HG02938 (cell line): ENCODE results near the gene TSEN34.
"Not testable (repeated sequence)": the region's sequence is repeated elsewhere in the genome, so short reads cannot be mapped to it uniquely, and the experiment has no call there.

Source experiments
- ATAC-seq: cut with Tn5 transposase; IDR thresholded peaks from one replicate; pipeline ENCODE4 v1.9.1; 2021; ENCODE audit warnings: mild to moderate bottlenecking, moderate library complexity; ENCODE audit not compliant: unreplicated experiment

Gene TSEN34

DNA sequence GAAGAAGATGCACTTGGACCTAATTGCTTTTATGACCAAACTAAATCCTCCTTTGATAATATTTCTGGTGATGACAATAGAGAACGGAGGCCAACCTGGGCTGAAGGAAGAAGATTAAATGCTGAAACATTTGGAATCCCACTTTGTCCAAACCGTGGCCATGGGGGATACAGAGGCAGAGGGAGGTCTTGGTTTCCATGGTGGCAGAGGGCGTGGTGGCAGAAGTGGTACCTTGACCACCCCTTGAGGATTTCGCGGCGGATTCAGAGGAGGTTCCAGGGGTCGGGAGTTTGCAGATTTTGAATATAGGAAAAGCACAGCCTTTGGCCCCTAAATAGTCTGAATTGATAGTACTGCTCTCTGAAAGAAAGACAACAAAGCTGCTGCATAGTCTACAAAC lies 38.9 kb downstream of the TSEN34 start:
- ATAC-seq: no peak

DNA sequence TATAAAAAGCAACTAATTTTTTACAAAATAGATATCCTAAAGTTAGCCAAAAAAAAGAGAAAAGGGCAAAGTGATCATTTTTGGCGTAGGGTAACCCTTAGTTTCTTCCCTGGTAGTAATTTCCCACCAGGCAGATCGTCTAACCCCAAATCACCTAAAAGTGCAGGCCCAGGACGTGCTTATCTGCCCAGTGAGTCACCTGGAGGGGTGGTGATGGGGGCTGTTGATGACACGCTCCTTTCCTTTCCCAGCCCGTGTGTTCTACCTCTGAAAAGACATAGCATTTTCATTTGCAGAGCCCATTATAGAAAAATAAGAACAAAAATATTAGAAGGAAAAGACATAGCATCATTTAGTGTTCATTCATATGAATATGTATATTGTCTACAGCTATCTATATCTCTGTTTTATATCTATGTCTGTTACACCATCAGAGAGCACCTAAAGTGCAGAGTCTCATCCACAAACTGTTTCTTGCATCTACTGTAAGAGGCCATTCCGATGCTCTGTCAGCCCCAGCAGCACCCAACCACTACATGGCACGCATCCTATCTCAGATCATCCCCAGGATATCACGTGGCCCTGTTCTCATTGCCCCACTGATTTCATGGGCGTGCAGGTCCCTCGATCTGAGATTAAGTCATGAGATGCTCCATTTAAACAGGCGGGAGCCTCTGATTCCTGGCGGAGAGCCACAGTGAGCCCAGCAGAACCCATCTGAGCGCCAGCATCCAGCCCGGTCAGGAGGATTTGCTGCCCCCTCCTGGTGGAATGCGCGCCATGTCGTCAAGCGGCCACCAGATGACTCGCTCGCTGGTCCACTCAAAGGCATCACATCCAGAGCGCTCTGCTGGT lies 40.2 kb downstream of the TSEN34 start:
- ATAC-seq: peak; percentile 83

DNA sequence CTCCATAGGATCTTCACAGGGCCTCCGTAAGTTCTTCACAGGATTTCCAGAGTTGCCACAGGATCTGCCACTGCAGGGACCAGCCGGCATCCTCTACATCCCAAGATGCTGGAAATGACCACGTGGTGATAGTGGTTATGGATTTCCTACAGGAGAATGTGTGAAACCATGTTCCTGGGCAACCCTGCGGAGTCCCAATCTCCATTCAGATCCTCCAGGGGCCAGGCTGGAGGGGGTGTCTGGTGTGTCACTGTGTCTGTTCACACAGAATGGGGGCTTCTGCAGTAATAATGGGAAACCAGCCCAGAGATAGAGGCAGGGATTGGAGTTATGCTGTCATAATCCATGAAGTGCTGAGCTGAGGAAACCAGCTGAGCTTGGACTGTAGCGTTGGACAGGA lies 42.8 kb downstream of the TSEN34 start:
- ATAC-seq: no peak

DNA sequence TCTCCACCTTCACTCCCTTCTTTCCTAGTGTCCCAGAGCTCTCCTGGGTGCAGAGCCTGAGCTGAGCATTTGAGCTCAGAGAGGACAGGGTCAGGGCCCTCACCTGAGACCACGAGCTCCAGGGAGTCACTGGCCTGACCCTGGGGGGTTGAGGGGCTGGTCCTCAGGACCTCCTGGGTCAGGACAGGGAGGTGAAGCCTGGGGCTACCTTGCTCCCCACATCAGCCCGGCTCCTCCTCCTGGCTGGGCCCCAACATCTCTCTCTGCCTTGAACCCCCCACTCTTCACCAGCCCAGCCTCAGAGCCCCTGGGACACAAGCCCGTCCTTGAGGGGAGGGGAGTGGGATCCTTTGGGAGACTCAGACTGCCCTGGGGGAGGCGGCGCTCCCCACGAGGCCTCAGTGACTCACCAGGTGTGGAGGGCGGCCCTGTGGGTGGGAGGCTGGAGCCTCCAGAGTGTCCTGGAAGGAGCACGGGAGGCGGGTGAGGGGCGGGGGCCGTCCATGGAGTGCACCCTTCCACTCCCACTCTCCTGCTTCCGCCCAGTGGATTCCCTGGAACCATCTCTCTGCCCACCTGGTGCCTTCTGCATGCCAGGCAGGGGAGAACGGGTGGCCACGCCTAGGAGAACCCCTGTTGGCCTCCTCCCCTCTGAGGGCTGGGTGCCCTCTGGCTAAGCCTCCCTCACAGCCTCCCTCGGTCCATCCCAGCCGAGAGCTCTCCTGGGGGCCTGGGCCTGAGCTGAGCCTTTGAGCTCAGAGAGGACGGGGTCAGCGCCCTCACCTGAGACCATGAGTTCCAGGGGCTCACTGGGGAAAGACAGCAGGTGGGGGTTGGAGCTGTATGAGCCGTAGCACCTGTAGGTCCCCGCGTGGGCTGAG lies 48.6 kb downstream of the TSEN34 start:
- not testable (repeated sequence) for ATAC-seq

DNA sequence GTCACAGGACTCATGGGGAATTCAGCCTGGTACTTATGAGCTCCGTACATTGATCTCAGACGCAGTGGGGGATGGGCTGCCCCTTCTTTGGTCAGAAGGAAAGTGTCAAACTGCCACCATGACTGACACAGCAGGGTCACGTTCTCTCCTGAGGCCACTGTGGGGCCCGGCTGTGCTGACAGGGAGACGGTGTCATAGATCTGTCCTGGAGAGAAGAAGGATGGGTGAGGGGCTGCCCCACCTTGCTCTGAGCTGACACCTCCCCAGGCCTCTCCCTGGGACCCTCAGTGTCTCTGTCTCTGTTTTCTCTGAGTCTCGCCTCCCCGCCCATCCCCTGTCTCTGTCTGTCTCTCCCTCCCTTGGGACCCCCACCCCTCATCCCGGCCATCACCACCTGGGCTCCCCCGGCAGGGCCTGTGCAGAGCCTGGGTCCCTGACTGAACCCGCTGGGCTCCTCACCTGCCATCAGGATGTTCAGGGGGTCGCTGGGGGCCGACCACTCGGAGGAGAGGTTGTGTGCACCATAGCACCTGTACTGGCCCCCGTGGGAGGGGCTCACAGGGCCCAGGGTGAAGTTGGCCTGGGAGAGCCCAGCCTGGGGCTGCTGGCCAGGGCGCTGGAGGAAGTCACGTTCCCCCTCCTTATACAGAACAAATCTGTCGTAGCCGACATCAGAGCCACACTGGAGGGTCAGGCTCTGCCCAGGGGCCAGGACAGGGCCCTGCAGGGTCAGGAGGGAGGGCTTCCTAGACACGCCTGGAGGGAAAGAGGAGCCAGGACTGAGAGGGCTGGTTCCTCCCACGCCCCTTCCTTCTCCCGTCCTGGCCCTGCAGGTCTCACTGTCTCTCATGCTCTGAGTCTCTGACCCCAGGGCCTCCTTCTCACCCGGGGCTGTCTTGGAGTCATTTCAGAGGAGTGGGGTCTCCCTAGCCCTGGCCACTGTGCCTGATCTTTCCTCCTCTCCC lies 49.5 kb downstream of the TSEN34 start:
- not testable (repeated sequence) for ATAC-seq

DNA sequence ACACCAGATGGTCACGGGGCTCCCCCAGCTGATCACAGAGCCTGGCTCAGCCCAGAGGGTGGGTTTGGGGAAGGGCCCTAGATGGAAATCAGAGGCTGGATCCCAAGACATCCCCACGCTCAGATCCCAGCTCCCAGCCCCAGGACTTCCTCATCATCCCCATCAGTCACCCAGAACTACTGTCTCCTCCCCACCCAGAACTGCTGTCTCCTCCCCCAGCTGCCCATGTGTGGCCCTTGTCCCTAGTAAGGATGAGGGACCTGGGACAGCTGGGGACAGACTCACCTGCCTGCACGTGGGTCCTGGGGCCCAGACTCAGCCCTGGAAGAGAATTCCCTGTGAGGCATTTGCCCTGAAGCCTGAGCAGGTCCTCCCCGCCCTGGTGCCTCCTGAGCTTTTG lies 51.1 kb downstream of the TSEN34 start:
- ATAC-seq: not testable (repeated sequence)

DNA sequence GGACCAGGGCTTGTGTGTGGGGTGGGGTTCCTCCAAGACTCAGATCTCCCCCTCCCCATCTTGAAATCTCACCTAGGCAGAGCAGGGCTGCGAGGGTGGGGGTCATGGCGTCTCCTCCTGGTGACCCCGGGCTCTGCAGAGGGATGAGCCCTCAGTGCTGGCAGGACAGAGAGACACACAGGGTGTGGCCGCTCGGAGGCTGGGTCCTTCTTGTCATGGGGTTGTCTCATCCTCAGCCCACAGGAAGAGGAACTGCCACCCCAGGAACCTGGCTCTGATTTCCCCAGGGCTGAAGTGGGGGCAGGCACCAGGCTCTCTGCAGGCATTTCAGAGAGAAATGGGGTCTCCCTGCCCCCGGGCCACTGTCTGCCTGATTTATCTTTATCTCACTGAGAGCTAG lies 51.5 kb downstream of the TSEN34 start, which contains the start of gene LILRA6:
LILRA6 (minus strand) TSS at position 145 of the 400 bp plus-strand sequence.
- ATAC-seq: not testable (repeated sequence)

DNA sequence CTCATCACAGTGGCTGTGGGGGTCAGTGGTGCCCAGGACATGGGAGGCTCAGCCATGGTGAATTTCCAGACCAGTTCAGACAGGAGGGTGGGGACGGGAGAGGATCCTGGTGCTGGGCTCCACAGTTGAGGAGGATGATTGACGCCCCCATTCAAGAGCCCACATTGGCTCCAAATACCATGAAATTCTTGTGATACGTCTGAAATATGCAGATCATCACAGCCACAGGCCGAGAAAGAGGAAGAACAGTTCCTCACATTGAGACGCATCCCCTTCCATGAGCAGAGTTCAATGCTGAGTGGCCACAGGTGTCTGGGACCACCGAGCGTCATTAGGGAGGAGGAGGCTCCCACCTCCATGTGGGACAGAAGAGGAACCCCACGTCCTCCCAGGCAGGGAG lies 52.7 kb downstream of the TSEN34 start:
- ATAC-seq: not testable (repeated sequence)
